GM19397 (cell line): ENCODE data around the gene ERN1.

Experiments
- ATAC-seq: cut with Tn5 transposase; IDR thresholded peaks from one replicate; pipeline ENCODE4 v1.9.1; 2021; ENCODE audit warnings: mild to moderate bottlenecking, moderate library complexity; ENCODE audit not compliant: unreplicated experiment

Gene ERN1

DNA sequence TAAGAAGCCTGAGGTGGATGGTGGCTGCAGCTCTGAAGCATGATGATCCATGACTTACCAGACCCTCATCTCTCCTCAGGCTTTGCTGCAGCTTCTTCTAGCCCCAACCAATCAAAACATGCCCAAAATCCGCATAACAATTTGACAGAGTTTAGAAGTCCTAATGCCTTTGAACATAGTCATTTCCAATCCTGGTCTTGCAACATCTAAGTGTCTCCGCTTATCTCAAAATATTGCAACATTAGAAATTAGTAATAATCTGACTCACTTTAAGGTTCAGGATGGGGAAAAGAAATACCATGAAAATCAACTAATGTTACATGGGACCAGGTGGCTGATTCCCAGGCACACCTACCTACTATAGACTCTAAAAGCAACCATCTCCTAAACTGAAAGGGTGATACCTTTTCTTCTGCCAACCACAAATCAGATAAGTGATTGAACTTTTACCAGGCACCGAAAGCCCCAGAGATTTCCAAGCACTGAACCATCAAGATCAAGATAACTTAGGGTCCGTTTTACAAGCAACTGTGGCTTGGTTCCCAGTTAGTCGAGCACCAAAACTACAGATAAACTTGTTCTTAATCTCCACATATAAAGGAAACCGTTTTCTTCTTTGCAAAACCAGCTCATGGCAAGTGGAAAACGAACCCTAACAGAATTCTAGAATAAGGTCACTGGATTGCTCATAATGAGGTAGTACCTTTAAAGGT lies 14.0 kb downstream of the ERN1 start:
- ATAC-seq: no peak

DNA sequence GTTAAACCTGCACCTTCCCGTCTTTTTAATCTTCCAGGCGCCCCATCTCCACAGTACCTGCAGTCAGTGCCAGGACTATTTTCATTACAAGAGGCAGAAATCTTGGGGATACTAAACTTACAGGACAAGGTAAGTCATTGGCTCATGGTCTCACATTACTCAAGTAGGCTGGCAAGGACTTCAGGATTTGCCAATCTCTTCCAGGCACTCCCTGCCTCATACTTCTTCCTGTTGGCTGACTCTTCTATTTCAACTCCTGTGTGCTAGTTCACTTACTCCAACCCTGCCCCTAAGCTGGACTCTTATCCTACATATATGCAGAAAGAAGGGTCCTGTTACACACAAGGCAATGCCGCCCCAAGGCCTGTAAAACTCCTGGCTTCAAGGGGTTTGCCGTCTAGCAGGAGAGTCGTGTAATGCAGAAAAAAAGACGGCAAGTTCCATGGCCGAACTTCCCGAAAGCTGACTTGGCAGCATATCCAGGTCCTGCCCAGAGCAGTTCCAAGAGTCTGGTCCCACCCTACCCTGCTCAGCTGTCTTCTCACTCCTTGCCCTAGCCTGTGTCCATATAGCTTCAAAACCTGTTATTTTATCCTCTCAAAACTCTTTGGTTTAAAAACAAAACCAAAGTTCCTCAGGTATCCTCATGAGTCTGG lies 14.8 kb downstream of the ERN1 start:
- ATAC-seq: no peak

GRCh38 chr17:64113006-64113405 lies 16.9 kb downstream of the ERN1 start:
- no peak for ATAC-seq

- ATAC-seq: no peak
These were observed 18.1 kb downstream of the ERN1 start for GRCh38 chr17:64111831-64112230.

DNA sequence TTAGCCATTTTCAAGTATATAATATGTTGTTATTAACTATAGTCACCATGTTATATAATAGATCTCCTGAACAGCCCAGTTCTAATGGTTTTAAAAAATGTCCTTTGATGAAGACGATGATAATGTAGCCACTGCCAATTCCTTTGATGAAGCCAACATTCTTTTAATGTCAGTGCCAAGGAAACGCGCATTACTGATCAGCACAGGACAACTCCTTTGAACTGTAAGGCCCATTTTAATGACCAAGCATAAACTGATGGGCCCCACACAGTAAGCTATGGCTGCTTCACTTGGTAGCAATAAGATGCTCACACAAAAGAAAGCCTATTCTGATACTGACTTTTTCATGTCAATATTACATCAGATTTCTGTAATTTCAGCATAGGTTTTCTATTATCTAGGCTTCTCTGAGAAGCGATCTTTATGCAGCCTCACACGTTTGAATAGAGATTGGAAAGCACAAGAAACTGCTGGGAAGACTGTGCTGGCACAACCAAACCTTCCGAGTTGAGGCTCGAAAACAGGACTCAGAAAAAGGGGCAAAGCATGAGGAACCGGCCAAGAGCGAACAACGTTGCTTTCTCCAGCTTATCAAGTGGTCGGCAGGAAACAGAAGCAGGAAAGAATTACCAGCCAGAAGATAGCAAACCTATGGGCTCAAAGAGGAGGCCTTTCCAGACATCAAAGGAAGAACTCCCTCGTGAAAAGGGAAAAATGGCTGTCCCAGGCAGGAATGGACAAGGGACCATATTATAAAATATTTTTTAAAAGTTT lies 19.4 kb downstream of the ERN1 start:
- no peak for ATAC-seq

- no peak for ATAC-seq
These were observed 20.5 kb downstream of the ERN1 start for GRCh38 chr17:64109400-64109799.

DNA sequence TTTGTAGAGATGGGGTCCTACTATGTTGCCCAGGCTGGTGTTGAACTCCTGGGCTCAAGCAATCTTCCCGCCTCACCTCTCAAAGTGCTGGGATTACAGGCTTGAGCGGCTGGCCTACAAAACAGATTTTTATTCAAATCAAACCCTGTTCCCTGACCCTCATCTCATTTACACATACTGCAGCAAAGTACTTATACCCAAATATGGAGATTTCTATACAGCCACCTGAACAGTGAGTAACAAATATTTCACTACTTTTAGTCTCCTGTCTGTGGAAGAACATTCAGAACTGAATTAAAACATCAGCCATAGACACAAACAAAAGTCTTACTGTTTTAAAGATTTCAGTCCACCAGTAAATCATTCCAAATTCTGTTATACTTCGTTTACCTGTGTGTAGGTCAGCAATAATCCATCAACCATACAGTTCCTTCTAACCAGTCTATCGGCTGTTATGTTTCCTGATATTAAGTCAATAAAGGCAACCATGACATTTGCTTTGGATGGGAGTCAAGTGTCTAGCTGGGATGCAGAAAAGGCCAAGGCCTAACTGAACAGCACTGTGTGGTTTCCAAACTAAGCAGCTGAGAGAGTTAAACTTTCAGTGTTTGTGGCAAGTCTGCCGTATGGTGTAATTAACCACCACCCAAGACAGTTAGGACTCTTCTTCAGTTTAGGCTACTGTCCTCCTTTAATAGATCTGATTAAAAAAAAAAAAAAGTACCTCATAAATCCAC lies 22.3 kb downstream of the ERN1 start:
- no peak for ATAC-seq

DNA sequence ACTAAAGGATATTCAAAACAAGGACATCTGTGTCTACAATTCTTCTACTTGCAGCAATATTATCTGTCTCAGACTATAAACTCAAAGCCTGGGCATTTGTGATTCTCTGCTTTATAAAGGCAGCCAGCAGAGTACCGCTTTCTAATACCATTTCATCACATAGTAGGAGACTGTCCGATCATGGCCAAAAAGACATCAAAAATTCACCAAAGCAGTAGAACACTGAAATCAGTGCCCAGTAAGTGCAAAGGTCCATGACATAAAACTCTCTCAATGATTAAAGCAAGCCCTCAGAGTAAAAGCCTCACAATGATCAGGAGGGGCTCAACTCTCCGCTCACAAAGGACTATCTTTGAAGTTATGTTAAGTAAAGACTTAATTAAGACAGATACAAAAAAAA lies 23.0 kb downstream of the ERN1 start:
- ATAC-seq: no peak

DNA sequence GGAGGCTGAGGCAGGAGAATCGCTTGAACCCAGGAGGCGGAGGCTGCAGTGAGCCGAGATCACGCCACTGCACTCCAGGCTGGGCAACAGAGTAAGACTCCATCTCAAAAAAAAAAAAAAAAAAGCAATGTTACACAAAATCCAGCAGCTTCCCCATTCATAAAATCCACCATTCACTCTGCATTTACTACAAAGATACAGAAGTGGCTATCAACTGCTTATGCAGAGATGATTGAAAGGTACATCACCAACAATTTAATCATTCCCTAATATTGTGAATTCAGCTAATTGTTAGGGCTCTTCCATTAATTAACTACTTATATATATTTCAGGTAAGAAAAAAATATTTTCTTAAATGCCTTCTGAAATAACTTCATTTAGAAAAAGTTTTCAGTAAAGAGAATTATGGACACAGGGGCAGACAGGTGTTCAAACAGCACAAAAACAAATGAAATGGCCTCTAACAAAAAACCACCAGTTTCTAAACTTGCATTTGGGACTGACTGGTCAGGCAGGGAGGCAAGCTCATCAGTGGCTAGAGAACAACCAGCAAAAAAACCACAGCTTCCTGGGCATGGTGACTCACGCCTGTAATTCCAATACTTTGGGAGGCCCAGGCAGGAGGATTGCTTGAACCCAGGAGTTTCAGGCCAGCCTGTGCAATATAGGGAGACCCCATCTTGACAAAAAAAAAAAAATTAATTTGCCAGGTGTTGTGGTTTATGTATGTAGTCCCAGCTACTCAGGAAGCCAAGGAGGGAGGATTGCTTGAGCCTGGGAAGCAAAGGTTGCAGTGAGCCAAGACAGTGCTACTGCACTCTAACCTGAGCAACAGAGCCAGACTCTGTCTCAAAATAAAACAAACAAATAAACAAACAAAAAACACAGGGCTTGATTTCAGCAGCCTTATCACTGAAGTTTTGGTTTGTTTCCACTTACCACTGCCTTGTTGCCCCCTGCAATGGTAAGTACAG lies 26.3 kb downstream of the ERN1 start:
- no peak for ATAC-seq

DNA sequence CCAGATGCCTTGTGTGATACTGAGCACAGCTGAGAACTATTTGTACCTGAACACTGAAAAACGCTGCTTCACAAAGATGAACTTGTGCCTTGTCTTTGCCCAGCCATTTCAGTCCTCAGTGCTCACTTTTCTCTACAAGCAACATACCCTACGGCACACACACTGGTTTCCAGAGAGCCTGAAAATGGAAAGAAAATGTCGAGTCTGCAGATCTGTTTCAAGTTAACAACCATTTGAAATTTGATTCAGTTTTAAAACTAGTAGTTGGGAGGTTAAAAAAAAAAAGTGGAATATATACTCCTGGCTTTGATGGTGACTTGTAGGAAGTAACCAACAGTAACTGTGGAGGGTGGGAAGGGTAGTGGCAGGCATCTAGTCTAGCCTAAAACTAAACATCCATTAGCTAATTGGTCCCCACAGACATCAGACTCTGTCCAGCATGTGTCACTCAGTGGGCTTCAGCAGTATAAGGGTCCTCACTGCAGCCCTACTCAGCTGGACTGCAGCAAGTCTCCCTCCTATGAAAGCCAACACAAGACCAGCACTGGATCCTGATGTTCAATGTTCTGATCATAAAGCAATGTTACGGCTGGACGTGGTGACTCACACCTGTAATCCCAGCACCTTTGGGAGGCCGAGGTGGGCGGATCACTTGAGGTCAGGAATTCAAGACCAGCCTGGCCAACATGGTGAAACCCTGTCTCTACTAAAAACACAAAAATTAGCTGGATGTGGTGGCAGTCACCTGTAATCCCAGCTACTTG lies 27.1 kb downstream of the ERN1 start:
- no peak for ATAC-seq

DNA sequence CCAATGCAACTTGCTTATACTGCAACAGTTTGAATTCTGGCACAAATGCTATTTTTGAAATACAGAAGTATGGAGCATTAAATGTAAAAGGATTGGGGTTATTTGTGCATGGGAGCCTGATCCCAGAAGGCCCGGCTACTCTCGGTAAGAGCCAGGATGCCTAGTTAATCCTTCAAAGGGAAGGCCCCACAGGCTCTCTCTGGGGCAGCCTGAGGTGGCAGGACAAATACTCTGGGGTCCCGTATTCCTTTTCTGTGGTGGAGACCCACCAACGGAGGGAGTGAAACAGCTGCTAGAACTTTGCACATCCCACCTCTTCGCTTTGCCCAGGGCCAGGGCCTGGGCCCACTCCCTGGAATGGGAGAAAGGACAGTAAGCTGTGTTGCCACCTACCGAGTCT lies 30.4 kb downstream of the ERN1 start:
- ATAC-seq: no peak

DNA sequence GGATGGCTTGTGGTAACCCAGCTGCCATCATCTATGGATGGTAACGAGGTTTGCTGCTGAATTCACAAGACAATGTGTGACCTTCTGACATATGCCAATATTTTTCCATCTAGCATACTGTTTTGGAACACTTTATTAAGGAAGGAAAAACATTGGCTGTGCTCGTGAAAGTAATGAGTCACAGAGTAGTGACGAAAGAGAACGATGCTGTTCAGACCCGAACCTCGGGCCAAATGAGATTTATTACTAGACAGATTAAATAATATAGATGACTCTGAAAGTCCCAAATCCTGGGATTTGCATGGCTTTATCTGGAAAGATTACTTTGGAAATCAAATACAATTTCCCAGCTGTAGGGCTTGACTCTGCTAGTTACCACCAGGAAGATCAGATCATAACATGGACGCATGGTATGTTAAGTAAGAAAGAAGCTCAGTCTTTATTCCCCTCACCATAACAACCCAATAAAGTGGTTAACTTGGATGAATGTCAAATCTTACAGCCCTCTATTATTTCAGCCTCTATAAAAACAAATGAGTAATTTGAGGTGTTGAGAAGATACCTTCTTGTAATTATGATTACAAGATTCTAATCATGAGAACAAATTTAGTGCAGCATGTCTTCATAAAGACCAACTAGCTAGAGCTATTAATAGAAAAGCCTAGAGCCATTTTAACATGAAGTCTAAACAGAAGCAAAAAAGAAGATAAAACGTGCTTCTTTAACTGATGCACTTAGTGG lies 32.6 kb downstream of the ERN1 start:
- no peak for ATAC-seq

DNA sequence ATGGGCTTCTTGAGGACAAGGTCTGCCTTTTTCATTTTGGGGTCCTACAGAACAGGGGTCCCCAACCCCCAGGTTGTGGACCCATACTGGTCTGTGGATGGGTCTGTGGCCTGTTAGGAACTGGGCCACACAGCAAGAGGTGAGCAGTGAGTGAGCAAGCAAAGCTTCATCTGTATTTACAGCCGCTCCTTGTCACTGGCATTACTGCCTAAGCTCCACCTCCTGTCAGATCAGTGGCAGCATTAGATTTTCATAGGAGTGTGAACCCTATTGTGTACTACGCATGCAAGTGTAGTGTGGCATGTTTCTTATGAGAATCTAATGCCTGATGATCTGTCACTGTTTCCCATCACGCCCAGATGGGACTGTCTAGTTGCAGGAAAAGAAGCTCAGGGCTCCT lies 33.9 kb downstream of the ERN1 start:
- ATAC-seq: no peak

- no peak for ATAC-seq
These were observed 34.6 kb downstream of the ERN1 start for GRCh38 chr17:64095144-64095882.

DNA sequence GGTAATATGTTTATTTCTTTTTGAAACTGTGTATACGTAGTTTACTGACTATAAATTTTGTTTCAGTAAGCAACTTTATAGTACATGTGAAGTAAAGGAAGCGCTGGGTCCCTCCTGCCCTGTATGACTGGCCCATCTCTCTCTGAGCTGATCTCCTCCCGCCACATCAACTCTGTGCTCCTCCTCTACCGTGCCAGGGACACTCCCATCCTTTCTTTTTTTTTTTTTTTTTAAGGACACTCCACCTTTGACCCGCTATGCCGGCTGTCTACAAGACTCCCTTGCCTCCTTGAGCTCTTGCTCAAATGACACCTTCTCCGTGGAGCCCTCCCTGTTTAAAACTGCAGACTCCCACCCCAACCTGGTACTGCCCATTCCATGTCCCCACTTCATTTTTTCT lies 35.5 kb downstream of the ERN1 start:
- no peak for ATAC-seq

DNA sequence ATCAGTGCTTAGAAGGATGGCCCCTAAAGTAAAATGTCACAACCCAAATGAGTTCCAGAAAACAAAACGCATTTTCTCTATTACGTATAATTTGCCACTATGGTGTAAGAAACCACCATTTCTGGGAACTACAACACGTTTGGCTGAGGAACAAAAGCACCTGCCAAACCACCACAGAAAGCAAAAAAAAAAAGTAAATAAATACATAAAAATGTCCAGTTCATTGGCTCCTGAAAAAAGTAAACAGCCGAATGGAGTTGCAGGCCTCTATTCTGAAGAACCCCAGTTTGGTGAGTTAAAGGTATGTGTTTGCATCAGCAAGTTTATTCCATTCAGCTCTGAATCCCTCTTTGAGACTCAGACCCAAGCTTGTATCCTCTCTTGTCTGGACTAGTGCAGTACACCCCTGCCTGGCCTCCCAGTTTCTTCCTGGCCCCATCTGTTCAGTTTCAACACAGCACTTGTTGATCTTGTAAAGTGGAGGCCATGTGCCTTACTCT lies 36.9 kb downstream of the ERN1 start:
- ATAC-seq: no peak

- no peak for ATAC-seq
These were observed 37.8 kb downstream of the ERN1 start for GRCh38 chr17:64092113-64092512.

DNA sequence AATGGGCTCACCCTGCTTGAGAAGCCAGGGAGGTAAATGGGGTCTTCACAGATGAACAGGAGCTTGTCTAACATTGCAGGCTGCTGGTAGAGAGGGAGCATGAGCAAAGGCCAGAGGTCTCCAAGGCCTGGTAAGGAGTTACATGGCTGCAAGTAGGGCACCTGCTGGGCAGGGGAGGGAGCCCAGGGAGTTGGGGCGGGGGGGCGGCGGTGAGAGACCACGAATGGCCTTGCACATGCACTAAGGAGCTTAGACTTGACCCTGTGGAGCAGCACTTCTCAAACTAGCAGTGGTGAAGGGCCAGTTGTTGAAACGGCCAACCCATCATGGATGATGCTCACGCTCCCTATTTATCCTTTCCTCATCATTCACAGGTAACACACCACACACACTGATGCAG lies 38.4 kb downstream of the ERN1 start:
- ATAC-seq: no peak
